MG63 (cell line): ENCODE measurements around the gene FXYD4. TPM values are rescaled to one million over a fixed set of nuclear protein-coding genes. Genes with fewer than 3 reads are reported as not detected.

Source experiments
- DNase-seq: peaks from one replicate; pipeline ENCODE4 v3.0.0-alpha.2; 2020
- H3K27me3 ChIP-seq: fragments of 250-450 bp; sonication (Bioruptor Pico); 2 replicates; pipeline ENCODE4 v1.5.1; 2020; ENCODE audit warnings: mild to moderate bottlenecking, moderate library complexity
- H3K36me3 ChIP-seq: fragments of 250-450 bp; sonication (Bioruptor Pico); 2 replicates; pipeline ENCODE4 v1.5.1; 2020; ENCODE audit warnings: mild to moderate bottlenecking, moderate library complexity
- H3K4me3 ChIP-seq: fragments of 250-450 bp; sonication (Bioruptor Pico); 2 replicates; pipeline ENCODE4 v1.5.1; 2020; ENCODE audit warnings: mild to moderate bottlenecking, moderate library complexity
- H3K9me3 ChIP-seq: fragments of 250-450 bp; sonication (Bioruptor Pico); 2 replicates; pipeline ENCODE4 v1.5.1; 2020; ENCODE audit warnings: mild to moderate bottlenecking, moderate library complexity
- total RNA-seq: library from RNA; depleted of rRNA; stranded (reverse); fragments of >200 nt; shearing (Covaris generic); gene quantifications from 2 replicates; pipeline ENCODE4 v1.2.3, GENCODE V29; 2014; ENCODE audit warnings: low replicate concordance

Gene FXYD4
- total RNA-seq, 1 experiment from 2014 or later = not detected

- Histone ChIP-seq H3K36me3 (no peaks in the 10 kb centered on the region), H3K4me3 (no peak overlapping the region), H3K9me3 (no peaks in the 10 kb centered on the region), H3K27me3 (no peaks in the 10 kb centered on the region)
- no peak for DNase-seq
These were observed 31.3 kb upstream of the FXYD4 start for GRCh38 chr10:43340101-43340500.

- H3K9me3 ChIP-seq = no peaks in the 10 kb centered on the region
- no peak overlapping the region for H3K4me3 ChIP-seq
- no peaks in the 10 kb centered on the region for H3K27me3 ChIP-seq
- peak; percentile 39 for DNase-seq
- H3K36me3 ChIP-seq = no peaks in the 10 kb centered on the region
These were observed 30.8 kb upstream of the FXYD4 start for GRCh38 chr10:43340619-43341018.

GRCh38 chr10:43341450-43341849, 30.0 kb upstream of the FXYD4 start:
- H3K9me3 ChIP-seq = no peaks in the 10 kb centered on the region
- no peak overlapping the region for H3K4me3 ChIP-seq
- no peaks in the 10 kb centered on the region for H3K36me3 ChIP-seq
- no peaks in the 10 kb centered on the region for H3K27me3 ChIP-seq
- no peak for DNase-seq

GRCh38 chr10:43342279-43343125, 28.9 kb upstream of the FXYD4 start:
- no peaks in the 10 kb centered on the region for H3K27me3 ChIP-seq
- H3K9me3 ChIP-seq = no peaks in the 10 kb centered on the region
- DNase-seq = no peak
- no peak overlapping the region for H3K4me3 ChIP-seq
- H3K36me3 ChIP-seq = no peaks in the 10 kb centered on the region

GRCh38 chr10:43343126-43343525, 28.3 kb upstream of the FXYD4 start:
- Histone ChIP-seq H3K9me3 (no peaks in the 10 kb centered on the region), H3K36me3 (no peaks in the 10 kb centered on the region), H3K4me3 (no peak overlapping the region), H3K27me3 (no peaks in the 10 kb centered on the region)
- DNase-seq = no peak

GRCh38 chr10:43344051-43344450, 27.4 kb upstream of the FXYD4 start:
- no peaks in the 10 kb centered on the region for H3K9me3 ChIP-seq
- no peaks in the 10 kb centered on the region for H3K36me3 ChIP-seq
- H3K27me3 ChIP-seq = no peaks in the 10 kb centered on the region
- H3K4me3 ChIP-seq = no peak overlapping the region
- peak; percentile 20 for DNase-seq

- no peak for DNase-seq
- no peak overlapping the region for H3K4me3 ChIP-seq
These were observed 23.4 kb upstream of the FXYD4 start for GRCh38 chr10:43347997-43348396.

GRCh38 chr10:43348511-43349312, 22.7 kb upstream of the FXYD4 start:
- no peaks in the 10 kb centered on the region for H3K27me3 ChIP-seq
- peak; percentile 70 for DNase-seq
- H3K9me3 ChIP-seq = no peaks in the 10 kb centered on the region
- no peak overlapping the region for H3K4me3 ChIP-seq
- H3K36me3 ChIP-seq = no peaks in the 10 kb centered on the region

More at GRCh38 chr10:43347997-43348396, 23.4 kb upstream of the FXYD4 start:
- Histone ChIP-seq H3K9me3 (no peaks in the 10 kb centered on the region), H3K36me3 (no peaks in the 10 kb centered on the region), H3K27me3 (no peaks in the 10 kb centered on the region)

- Histone ChIP-seq H3K4me3 (no peak overlapping the region), H3K27me3 (no peaks in the 10 kb centered on the region), H3K36me3 (no peaks in the 10 kb centered on the region), H3K9me3 (no peaks in the 10 kb centered on the region)
- no peak for DNase-seq
These were observed 21.3 kb upstream of the FXYD4 start for GRCh38 chr10:43350156-43350555.

GRCh38 chr10:43350686-43351085, 20.8 kb upstream of the FXYD4 start:
- Histone ChIP-seq H3K9me3 (no peaks in the 10 kb centered on the region), H3K36me3 (no peaks in the 10 kb centered on the region), H3K27me3 (no peaks in the 10 kb centered on the region), H3K4me3 (no peak overlapping the region)
- DNase-seq = no peak

GRCh38 chr10:43351301-43351700, 20.1 kb upstream of the FXYD4 start:
- H3K9me3 ChIP-seq = no peaks in the 10 kb centered on the region
- no peaks in the 10 kb centered on the region for H3K36me3 ChIP-seq
- H3K4me3 ChIP-seq = no peak overlapping the region
- no peaks in the 10 kb centered on the region for H3K27me3 ChIP-seq
- no peak for DNase-seq

GRCh38 chr10:43352951-43353350, 18.5 kb upstream of the FXYD4 start:
- H3K36me3 ChIP-seq = no peaks in the 10 kb centered on the region
- no peaks in the 10 kb centered on the region for H3K9me3 ChIP-seq
- no peaks in the 10 kb centered on the region for H3K27me3 ChIP-seq
- DNase-seq = no peak
- H3K4me3 ChIP-seq = no peak overlapping the region

GRCh38 chr10:43353495-43354329, 17.7 kb upstream of the FXYD4 start:
- no peaks in the 10 kb centered on the region for H3K36me3 ChIP-seq
- H3K4me3 ChIP-seq = no peak overlapping the region
- no peaks in the 10 kb centered on the region for H3K27me3 ChIP-seq
- no peaks in the 10 kb centered on the region for H3K9me3 ChIP-seq
- no peak for DNase-seq

GRCh38 chr10:43354330-43354635, 17.2 kb upstream of the FXYD4 start:
- no peaks in the 10 kb centered on the region for H3K36me3 ChIP-seq

GRCh38 chr10:43354879-43355380, 16.5 kb upstream of the FXYD4 start:
- no peaks in the 10 kb centered on the region for H3K27me3 ChIP-seq
- H3K36me3 ChIP-seq = no peaks in the 10 kb centered on the region
- no peaks in the 10 kb centered on the region for H3K9me3 ChIP-seq
- H3K4me3 ChIP-seq = no peak overlapping the region
- no peak for DNase-seq

More at GRCh38 chr10:43354330-43354635, 17.2 kb upstream of the FXYD4 start:
- no peak for DNase-seq
- Histone ChIP-seq H3K4me3 (no peak overlapping the region), H3K27me3 (no peaks in the 10 kb centered on the region), H3K9me3 (no peaks in the 10 kb centered on the region)

GRCh38 chr10:43355749-43356371, 15.6 kb upstream of the FXYD4 start:
- H3K27me3 ChIP-seq = no peaks in the 10 kb centered on the region
- H3K9me3 ChIP-seq = no peaks in the 10 kb centered on the region
- H3K4me3 ChIP-seq = no peak overlapping the region
- no peaks in the 10 kb centered on the region for H3K36me3 ChIP-seq
- peak; percentile 68 for DNase-seq
